GM06990 (cell line): ENCODE measurements around the gene MMP8.

Experiments used
- DNase-seq: peaks from one replicate; pipeline ENCODE4 v3.0.0-alpha.2; 2011; ENCODE audit not compliant: insufficient read length; ENCODE audit errors: extremely low read depth
- H3K27me3 ChIP-seq: replicated peaks from 2 replicates; pipeline ENCODE4 v1.6.0; 2011; ENCODE audit warnings: low read length; ENCODE audit not compliant: control insufficient read depth, insufficient read depth
- H3K36me3 ChIP-seq: 2 replicates; pipeline ENCODE4 v1.5.1; 2011; ENCODE audit warnings: low read length; ENCODE audit not compliant: control insufficient read depth, insufficient read depth
- H3K4me3 ChIP-seq: replicated peaks from 2 replicates; pipeline ENCODE4 v1.5.1; 2011; ENCODE audit warnings: low read depth, mild to moderate bottlenecking, control low read depth, low read length
- TF ChIP-seq, protein P1 (sequence below): IDR thresholded peaks from 2 replicates; pipeline ENCODE4 v1.5.1; 2011; ENCODE audit warnings: low read length, control low read depth, mild to moderate bottlenecking, inconsistent platforms; ENCODE audit not compliant: insufficient read depth, poor library complexity, severe bottlenecking

Gene MMP8

DNA sequence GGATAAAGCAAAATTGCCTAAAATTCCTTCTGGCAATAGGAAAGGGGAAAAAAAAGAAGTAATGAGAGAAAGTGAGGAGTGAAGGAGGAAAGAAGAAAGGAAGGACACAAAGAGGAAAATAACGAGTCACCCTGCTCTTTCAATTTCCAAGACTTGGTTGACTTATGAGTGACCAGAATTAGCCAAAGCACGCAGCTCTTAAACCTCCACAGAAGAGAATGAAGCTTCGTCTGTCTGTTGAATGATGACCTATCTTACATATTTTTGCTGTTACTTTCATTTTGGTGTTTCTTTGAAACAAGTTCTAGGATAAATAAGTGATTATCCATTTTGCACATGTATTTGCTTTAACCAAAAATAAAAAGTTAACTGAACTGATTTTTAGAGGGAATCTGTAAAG lies 19.9 kb downstream of the MMP8 start:
- TF ChIP-seq, protein P1, sequence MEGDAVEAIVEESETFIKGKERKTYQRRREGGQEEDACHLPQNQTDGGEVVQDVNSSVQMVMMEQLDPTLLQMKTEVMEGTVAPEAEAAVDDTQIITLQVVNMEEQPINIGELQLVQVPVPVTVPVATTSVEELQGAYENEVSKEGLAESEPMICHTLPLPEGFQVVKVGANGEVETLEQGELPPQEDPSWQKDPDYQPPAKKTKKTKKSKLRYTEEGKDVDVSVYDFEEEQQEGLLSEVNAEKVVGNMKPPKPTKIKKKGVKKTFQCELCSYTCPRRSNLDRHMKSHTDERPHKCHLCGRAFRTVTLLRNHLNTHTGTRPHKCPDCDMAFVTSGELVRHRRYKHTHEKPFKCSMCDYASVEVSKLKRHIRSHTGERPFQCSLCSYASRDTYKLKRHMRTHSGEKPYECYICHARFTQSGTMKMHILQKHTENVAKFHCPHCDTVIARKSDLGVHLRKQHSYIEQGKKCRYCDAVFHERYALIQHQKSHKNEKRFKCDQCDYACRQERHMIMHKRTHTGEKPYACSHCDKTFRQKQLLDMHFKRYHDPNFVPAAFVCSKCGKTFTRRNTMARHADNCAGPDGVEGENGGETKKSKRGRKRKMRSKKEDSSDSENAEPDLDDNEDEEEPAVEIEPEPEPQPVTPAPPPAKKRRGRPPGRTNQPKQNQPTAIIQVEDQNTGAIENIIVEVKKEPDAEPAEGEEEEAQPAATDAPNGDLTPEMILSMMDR, result no peak
- no peaks in the 10 kb centered on the region for H3K27me3 ChIP-seq
- no peak for DNase-seq
- H3K36me3 ChIP-seq, result no peaks in the 10 kb centered on the region
- H3K4me3 ChIP-seq, result no peak overlapping the region

DNA sequence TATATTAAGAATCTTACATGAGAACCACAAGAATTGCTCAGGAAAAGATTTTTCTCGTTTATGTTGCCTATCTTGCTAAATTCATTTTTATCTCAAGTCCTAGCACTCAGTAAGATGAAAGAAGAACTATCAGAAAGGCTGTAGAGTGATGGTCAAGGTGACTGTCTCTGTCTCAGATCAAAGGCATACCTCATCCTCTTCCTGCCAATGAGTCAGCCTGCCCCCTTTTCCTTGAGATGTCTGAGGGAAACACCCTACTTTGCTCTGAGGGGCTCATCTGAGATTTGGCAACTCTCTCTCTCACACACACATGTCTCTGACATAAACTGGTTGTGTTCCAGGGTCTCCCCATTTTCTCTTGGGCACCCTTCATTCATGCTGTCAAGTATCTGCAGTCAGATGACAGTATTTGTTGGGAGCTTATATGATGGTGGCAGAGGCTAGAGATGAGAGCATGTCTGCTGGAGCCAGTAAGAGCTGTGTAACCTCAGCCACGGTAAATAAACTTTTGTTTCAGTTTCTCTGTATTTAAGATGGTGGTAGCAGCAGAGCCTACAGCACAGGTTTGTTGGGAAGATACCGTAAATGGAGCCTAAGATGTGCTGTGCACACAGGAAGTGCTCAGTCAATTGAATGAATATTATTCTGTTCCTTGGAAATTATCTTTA lies 20.8 kb downstream of the MMP8 start:
- no peak overlapping the region for H3K4me3 ChIP-seq
- DNase-seq, result no peak
- H3K27me3 ChIP-seq, result no peaks in the 10 kb centered on the region
- H3K36me3 ChIP-seq, result no peaks in the 10 kb centered on the region
- TF ChIP-seq, protein P1, result no peak

DNA sequence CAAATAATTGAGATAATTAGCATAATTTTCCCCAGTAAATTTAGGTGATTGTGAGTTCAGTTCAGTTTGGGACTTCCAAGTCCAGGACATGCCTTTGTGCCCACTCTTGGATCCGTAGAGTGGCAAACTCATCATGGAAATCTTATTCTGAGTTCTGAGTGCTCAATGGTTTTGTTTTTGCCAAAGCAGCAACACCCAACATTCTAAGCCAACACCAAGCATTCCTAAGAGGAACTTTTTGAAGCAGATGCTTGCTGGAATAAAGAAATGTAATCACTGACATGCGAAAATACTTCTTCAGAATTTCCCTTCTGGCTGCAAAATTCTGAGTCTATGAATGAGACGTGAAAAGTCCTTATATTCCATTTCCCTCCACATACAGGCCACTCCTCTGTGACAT lies 29.6 kb downstream of the MMP8 start:
- TF ChIP-seq, protein P1, result no peak
- no peaks in the 10 kb centered on the region for H3K27me3 ChIP-seq
- DNase-seq, result no peak
- no peaks in the 10 kb centered on the region for H3K36me3 ChIP-seq
- H3K4me3 ChIP-seq, result no peak overlapping the region

DNA sequence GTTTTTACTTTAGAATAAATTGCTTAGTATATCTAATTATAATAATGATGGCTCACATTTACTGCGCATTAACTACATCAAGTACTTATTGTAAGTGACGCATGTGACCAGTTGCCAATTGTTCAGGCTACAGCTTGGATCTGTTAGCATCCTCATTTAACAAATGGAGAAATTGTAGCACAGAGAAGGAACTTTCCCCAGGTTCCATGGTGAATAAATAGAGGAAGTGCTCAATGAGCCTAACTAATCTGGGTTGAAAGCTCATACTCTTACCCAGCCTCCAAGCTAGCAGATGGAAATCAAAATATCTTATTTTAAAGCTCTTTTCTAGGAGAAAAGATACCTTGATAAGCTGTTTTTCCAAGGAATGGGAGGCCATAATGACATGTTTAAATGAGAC lies 39.0 kb downstream of the MMP8 start:
- TF ChIP-seq, protein P1, result no peak
- Histone ChIP-seq H3K36me3 (no peaks in the 10 kb centered on the region), H3K4me3 (no peak overlapping the region), H3K27me3 (no peaks in the 10 kb centered on the region; the same call in 1 of the 2 replicates)
- no peak for DNase-seq

DNA sequence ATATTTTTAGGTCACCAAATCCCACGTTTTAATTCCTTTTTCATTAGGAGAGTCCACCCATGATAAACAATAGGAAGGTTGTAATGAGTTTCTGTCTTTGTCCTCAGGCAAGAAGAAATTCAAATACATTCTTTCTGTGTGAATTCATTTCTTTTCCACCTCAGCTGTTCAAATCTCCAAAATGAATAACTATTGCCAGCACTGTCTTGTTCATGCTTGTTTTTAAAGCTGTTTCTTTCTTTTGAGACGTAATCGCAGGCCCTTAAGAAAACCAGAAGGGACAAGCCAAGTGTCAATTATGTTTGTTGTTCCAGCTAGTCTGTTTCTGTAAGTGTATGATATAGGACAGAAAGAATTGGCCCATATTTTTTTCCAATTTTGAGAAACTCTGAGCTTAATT lies 39.4 kb downstream of the MMP8 start:
- Histone ChIP-seq H3K36me3 (no peaks in the 10 kb centered on the region), H3K27me3 (no peaks in the 10 kb centered on the region; the same call in 1 of the 2 replicates), H3K4me3 (no peak overlapping the region)
- no peak for DNase-seq
- TF ChIP-seq, protein P1, result no peak

DNA sequence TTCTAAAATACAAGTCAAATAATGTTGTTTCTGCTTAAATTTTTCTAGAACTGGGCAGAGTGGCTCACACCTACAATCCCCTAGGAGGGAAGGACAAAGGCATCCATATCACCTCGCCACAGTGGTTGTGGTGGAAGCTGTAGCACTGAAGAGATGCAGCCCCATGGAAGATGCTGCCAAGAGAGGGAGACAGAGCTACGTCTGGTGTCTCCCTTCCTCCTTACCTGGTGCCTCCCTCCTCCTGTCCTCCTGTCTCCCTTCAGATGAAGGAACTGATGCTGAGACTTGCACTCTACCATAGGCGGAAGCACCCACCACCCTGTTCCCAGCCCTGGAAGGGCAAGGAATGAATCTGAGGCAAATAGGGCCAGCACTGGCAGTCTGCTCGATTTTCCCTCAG lies 41.5 kb downstream of the MMP8 start:
- TF ChIP-seq, protein P1, result no peak
- no peaks in the 10 kb centered on the region; the same call in 1 of the 2 replicates for H3K27me3 ChIP-seq
- no peak overlapping the region for H3K4me3 ChIP-seq
- H3K36me3 ChIP-seq, result no peaks in the 10 kb centered on the region
- no peak for DNase-seq
